HUES6 (cell line): Measurements from ENCODE around the gene TRPM6.
"Not testable (repeated sequence)": the region's sequence is repeated elsewhere in the genome, so short reads cannot be mapped to it uniquely, and the experiment has no call there.

Source experiments
- H3K27ac ChIP-seq: 2 replicates; pipeline ENCODE4 v1.7.0; 2013; ENCODE audit warnings: low read depth, mild to moderate bottlenecking, low read length, inconsistent platforms
- H3K27me3 ChIP-seq: 2 replicates; pipeline ENCODE4 v1.6.1; 2013; ENCODE audit warnings: low read length; ENCODE audit not compliant: control insufficient read depth, insufficient read depth
- H3K36me3 ChIP-seq: 2 replicates; pipeline ENCODE4 v1.6.1; 2013; ENCODE audit warnings: low read length; ENCODE audit not compliant: control insufficient read depth, insufficient read depth
- H3K4me1 ChIP-seq: 2 replicates; pipeline ENCODE4 v1.6.1; 2013; ENCODE audit warnings: low read length; ENCODE audit not compliant: control insufficient read depth, insufficient read depth
- H3K4me3 ChIP-seq: 2 replicates; pipeline ENCODE4 v1.5.1; 2013; ENCODE audit warnings: low read depth, low read length
- H3K9ac ChIP-seq: one replicate; pipeline ENCODE4 v1.6.1; 2013; ENCODE audit warnings: mild to moderate bottlenecking, low read length
- H3K9me3 ChIP-seq: 2 replicates; pipeline ENCODE4 v1.6.1; 2013; ENCODE audit warnings: low read depth, low read length; ENCODE audit not compliant: control insufficient read depth, insufficient read depth

The TRPM6 gene

DNA sequence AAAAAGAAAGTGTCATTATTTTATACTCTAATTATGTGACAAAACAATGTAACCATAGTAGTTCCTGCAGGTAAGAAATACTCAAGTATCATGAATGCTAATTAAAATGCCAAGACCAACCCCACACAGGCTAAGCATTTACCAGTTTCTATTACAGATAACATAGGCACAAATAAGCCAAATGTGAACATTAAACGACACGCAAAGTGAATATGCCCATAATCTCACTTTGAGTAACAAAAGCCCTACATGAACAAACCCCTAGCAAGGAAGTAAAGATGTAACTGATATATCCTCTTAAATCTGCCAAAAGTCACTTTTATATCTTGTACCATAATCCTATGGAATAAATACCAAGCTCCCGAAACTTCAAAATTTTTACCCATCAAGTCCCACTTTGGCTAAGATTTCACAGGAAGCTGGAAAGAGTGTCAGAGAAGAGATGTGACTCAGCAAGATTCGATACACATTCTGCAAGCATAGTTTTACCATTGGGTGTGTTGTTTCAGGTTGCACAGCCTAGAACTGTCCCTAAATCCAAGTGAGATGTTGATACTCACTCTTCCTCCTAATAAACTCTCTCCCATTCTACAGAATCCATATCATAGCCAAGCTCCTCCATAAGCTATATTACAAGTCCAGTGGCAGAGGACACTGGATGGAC is 28.8 kb downstream of the TRPM6 start:
- Histone ChIP-seq H3K27me3 (no peaks in the 10 kb centered on the region), H3K9ac (no peak overlapping the region), H3K36me3 (no peaks in the 10 kb centered on the region), H3K4me1 (no peaks in the 10 kb centered on the region), H3K4me3 (no peak overlapping the region), H3K9me3 (no peaks in the 10 kb centered on the region), H3K27ac (no peak overlapping the region)

DNA sequence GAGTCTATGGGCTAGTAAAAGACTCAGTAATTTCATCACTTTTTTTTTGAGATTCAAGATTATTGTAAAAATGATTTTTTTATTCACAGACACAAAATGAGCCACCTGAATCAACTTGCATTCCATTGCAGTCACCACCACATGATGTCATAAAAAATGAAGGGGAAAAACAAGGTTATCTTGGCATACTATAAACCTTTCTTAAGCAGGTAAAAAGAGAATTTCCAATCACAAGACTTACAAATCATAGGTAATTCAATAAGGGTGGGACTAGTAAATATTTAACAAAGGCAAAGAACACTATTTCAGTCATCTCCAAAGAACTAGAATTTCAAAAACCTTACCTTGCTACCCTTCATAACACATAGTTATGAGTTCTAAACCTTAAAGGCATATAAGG is 30.7 kb downstream of the TRPM6 start:
- H3K36me3 ChIP-seq = no peaks in the 10 kb centered on the region
- H3K27ac ChIP-seq = no peak overlapping the region
- no peak overlapping the region for H3K4me3 ChIP-seq
- peaks cover 3% of the 10 kb centered on the region; the same call in 1 of the 2 replicates for H3K9me3 ChIP-seq
- no peaks in the 10 kb centered on the region for H3K27me3 ChIP-seq
- H3K9ac ChIP-seq = no peak overlapping the region
- H3K4me1 ChIP-seq = no peaks in the 10 kb centered on the region

DNA sequence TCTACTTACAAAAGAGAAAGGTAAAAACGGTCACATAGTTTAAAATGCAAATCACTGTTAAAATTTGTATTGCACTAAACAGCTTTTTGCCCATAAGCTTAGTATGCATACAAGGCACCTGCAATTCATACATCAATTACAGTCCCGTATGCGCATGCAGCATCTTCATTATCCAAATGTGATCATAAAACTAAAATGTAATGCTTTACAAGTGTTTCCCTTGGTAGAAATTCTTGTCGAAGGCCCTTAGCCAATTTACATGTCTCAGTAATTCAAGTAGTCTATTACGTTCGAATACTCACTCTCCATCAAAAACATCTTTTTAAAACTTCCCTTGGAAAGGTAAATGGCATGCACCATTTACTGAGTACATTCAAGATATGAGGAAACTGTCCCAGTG is 32.6 kb downstream of the TRPM6 start:
- H3K4me3 ChIP-seq = no peak overlapping the region
- no peak overlapping the region for H3K27ac ChIP-seq
- no peaks in the 10 kb centered on the region for H3K36me3 ChIP-seq
- no peaks in the 10 kb centered on the region for H3K4me1 ChIP-seq
- H3K27me3 ChIP-seq = no peaks in the 10 kb centered on the region
- H3K9ac ChIP-seq = no peak overlapping the region
- peaks cover 3% of the 10 kb centered on the region; the same call in 1 of the 2 replicates for H3K9me3 ChIP-seq

GRCh38 chr9:74853024-74853423 is 34.7 kb downstream of the TRPM6 start:
- H3K9ac ChIP-seq, H3K4me3 ChIP-seq, H3K4me1 ChIP-seq: not testable (repeated sequence)

DNA sequence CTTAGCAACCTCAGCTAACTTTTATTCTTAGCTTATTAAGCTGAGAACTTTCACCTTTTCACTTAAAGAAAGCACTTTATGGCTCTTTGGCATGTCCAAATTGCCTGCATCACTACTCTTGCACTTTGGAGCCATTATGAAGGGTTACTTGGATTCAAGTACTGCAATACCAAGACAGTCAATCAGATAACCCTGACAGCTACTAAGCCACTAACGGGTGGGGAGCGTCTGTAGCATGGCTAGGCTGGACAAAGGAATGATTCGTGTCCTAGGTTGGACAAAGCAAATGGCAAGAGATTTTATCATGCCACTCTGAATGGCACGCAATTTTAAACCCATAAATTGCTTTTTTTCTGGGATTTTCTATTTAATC is 39.6 kb downstream of the TRPM6 start:
- H3K9me3 ChIP-seq = peaks cover 3% of the 10 kb centered on the region; the same call in 1 of the 2 replicates
- no peaks in the 10 kb centered on the region for H3K4me1 ChIP-seq
- no peaks in the 10 kb centered on the region for H3K36me3 ChIP-seq
- H3K27me3 ChIP-seq = no peaks in the 10 kb centered on the region
- H3K27ac ChIP-seq = no peak overlapping the region
- H3K4me3 ChIP-seq = no peak overlapping the region
- H3K9ac ChIP-seq = no peak overlapping the region

More at GRCh38 chr9:74853024-74853423, 34.7 kb downstream of the TRPM6 start:
- H3K27ac ChIP-seq, H3K9me3 ChIP-seq, H3K27me3 ChIP-seq, H3K36me3 ChIP-seq: not testable (repeated sequence)

DNA sequence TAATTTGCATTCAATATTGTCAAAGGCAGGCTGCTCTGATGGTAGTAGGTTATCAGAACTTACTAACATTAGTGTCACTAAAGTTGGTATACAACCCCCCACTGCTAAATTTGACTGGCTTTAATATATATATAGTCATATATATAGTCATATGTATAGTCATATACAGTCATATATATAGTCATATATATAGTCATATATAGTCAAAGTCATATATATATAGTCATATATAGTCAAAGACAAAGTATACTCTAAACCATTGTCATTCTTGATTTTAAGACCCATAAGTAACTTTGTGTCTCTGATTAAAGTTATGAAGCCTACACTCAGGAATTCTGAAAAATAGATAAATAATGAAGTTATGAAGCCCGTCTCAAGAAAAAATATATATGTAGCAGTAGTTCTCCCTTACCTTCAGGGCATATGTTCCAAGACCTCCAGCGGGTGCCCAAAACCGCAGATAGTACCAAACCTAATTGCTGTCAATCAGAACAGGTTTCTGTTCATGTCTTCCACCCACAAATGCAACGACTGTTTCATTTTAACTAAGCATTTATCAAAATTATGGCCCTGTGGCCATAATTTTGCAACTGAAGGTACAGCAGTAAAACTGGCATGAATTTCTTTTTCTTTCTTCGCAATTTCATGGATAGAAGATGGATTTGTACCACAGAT is 40.1 kb downstream of the TRPM6 start:
- Histone ChIP-seq H3K27ac (no peak overlapping the region), H3K4me1 (no peaks in the 10 kb centered on the region), H3K27me3 (no peaks in the 10 kb centered on the region), H3K4me3 (no peak overlapping the region), H3K36me3 (no peaks in the 10 kb centered on the region), H3K9me3 (peaks cover 3% of the 10 kb centered on the region), H3K9ac (no peak overlapping the region)

DNA sequence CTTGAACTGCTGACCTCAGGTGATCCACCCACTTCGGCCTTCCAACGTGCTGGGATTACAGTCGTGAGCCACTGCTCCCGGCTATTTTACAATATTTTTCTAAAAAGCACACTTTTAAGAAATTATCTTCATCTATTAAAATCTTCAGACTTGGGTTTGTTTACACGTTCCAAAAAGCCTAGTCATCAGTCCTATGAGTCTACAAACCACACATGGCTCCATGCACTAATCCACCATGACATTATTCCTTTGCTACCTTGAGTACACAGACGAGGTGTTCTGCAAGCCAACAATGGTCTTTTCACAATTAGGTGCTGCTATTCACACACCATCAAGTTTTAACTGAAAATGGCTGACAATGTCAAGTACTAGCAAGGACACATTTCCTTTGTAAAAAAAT is 41.0 kb downstream of the TRPM6 start:
- no peaks in the 10 kb centered on the region for H3K27me3 ChIP-seq
- no peak overlapping the region for H3K9ac ChIP-seq
- no peaks in the 10 kb centered on the region; the same call in 1 of the 2 replicates for H3K9me3 ChIP-seq
- H3K4me3 ChIP-seq = no peak overlapping the region
- H3K4me1 ChIP-seq = no peaks in the 10 kb centered on the region
- H3K27ac ChIP-seq = no peak overlapping the region
- H3K36me3 ChIP-seq = no peaks in the 10 kb centered on the region

DNA sequence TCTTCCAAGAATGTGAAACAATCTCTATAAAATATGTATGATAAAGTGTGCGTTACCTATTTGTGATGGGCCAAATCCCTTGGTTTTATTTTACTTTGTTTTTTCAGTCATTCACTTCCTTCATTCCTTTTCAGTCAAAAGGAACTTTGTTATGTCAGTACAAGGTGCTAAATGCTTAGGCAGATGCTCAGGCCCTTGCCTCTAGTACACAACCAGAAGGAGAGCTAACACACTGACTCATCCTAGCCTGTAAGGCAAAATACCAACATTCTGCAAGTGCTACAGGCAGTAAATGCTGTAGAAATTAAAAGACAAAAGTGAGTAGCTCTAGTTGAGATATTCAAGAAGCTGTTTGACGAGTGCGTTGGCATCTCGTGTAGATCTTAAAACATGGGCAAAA is 49.4 kb downstream of the TRPM6 start:
- no peaks in the 10 kb centered on the region for H3K36me3 ChIP-seq
- no peak overlapping the region for H3K4me3 ChIP-seq
- no peaks in the 10 kb centered on the region; the same call in 1 of the 2 replicates for H3K9me3 ChIP-seq
- H3K27ac ChIP-seq = no peak overlapping the region
- H3K4me1 ChIP-seq = no peaks in the 10 kb centered on the region
- no peak overlapping the region for H3K9ac ChIP-seq
- H3K27me3 ChIP-seq = no peaks in the 10 kb centered on the region

DNA sequence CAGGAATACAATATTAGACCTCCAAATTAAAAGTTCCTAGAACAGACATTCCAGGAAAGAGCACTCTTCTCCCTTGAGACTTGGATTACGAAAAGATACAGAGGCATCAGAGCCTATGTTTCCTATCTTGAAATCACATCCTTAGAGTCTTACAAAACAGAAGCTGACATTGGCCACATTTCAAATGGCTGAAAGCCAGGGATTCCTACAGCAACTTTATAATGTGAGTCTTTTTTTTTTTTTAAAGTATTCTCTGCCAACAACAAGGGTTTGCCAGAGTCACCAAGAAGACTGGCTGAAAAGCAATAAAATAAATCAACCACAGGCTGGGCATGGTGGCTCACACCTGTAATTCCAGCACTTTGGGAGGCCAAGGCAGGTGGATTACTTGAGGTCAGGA is 63.1 kb downstream of the TRPM6 start:
- Histone ChIP-seq H3K4me3 (no peak overlapping the region), H3K27me3 (no peaks in the 10 kb centered on the region), H3K9ac (no peak overlapping the region), H3K36me3 (no peaks in the 10 kb centered on the region), H3K9me3 (no peaks in the 10 kb centered on the region), H3K4me1 (peaks cover 9% of the 10 kb centered on the region; the same call in 1 of the 2 replicates), H3K27ac (no peak overlapping the region)

GRCh38 chr9:74821636-74822035 is 66.1 kb downstream of the TRPM6 start:
- Histone ChIP-seq H3K36me3 (no peaks in the 10 kb centered on the region), H3K9me3 (no peaks in the 10 kb centered on the region), H3K27me3 (no peaks in the 10 kb centered on the region), H3K4me3 (no peak overlapping the region), H3K9ac (no peak overlapping the region), H3K27ac (no peak overlapping the region), H3K4me1 (peaks cover 9% of the 10 kb centered on the region; the same call in 1 of the 2 replicates)

DNA sequence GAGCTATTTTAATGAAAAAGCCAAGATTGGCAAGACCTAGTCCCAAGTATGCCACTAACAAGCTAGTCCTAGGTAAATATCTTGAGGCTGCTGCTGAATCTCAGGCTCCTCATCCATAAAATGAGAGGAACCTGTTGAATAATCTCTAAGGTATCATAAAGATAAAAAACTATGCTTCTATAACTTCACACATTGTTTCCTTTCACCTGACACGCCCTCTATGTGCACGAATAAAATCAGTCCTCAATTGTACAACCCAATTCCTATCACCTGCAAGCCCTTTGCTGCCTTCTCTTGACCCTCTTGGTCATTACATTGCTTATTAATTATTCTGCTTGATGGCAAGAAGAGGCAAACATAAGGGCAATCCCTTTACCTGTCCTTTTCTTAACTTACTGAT is 69.9 kb downstream of the TRPM6 start:
- H3K9ac ChIP-seq = no peak overlapping the region
- no peaks in the 10 kb centered on the region for H3K9me3 ChIP-seq
- H3K4me3 ChIP-seq = no peak overlapping the region
- H3K4me1 ChIP-seq = no peaks in the 10 kb centered on the region
- H3K27ac ChIP-seq = no peak overlapping the region
- H3K36me3 ChIP-seq = no peaks in the 10 kb centered on the region
- H3K27me3 ChIP-seq = no peaks in the 10 kb centered on the region
